IMR-90 (cell line): ENCODE measurements around the gene ACP4. TPM values are rescaled to one million over a fixed set of nuclear protein-coding genes. Genes with fewer than 3 reads are reported as not detected.

Experiments used
- ATAC-seq: fragments of 200-7000 bp; cut with Tn5 transposase; 2 replicates; pipeline ENCODE4 v1.9.1; 2020; ENCODE audit warnings: low read depth, mild to moderate bottlenecking, moderate library complexity
- BruUV-seq: library from RNA; stranded (reverse); fragments of 400-500 nt; replicated peaks from 2 replicates; lab custom pipeline; 2021; lab: Mats Ljungman, UMichigan
- CTCF ChIA-PET: fragments of 300-600 bp; formaldehyde crosslinking; extraction: SDS; loops from one replicate; lab custom pipeline; 2021; ENCODE audit warnings: antibody characterized with exemption; lab: Yijun Ruan, JAX
- POLR2A ChIA-PET: fragments of 300-600 bp; sonication (Branson Sonifier 250); formaldehyde crosslinking; loops from one replicate; lab custom pipeline; 2022; ENCODE audit warnings: antibody characterized with exemption; ENCODE audit not compliant: unreplicated experiment; lab: Charles Lee
- DNase-seq: peaks from one replicate; pipeline ENCODE4 v3.0.0; 2013
- H2AFZ ChIP-seq: replicated peaks from 2 replicates; pipeline ENCODE3; 2013; ENCODE audit warnings: low read length, mild to moderate bottlenecking; ENCODE audit not compliant: poor library complexity
- H2AK5ac ChIP-seq: 2 replicates; pipeline ENCODE4 v1.6.1; 2013; ENCODE audit warnings: low read depth, low read length, inconsistent platforms
- H2AK9ac ChIP-seq: replicated peaks from 2 replicates; pipeline ENCODE3; 2013; ENCODE audit warnings: mild to moderate bottlenecking, low read depth, low read length, moderate library complexity; ENCODE audit not compliant: poor library complexity
- H2BK120ac ChIP-seq: 2 replicates; pipeline ENCODE4 v1.6.1; 2013; ENCODE audit warnings: low read depth, low read length, inconsistent platforms
- H2BK15ac ChIP-seq: 3 replicates; pipeline ENCODE4 v1.6.1; 2013; ENCODE audit warnings: low read depth, low read length, inconsistent platforms
- H2BK20ac ChIP-seq: 2 replicates; pipeline ENCODE4 v1.6.1; 2013; ENCODE audit warnings: low read depth, mild to moderate bottlenecking, inconsistent platforms, low read length, moderate library complexity
- H2BK5ac ChIP-seq: 2 replicates; pipeline ENCODE4 v1.6.1; 2013; ENCODE audit warnings: mild to moderate bottlenecking, low read depth, low read length, inconsistent platforms; ENCODE audit not compliant: poor library complexity, severe bottlenecking
- H3K14ac ChIP-seq: replicated peaks from 2 replicates; pipeline ENCODE4 v1.6.1; 2013; ENCODE audit warnings: low read depth, low read length, inconsistent platforms
- H3K18ac ChIP-seq: 2 replicates; pipeline ENCODE4 v1.6.1; 2013; ENCODE audit warnings: low read depth, low read length, control low read depth
- H3K23ac ChIP-seq: 2 replicates; pipeline ENCODE4 v1.6.1; 2013; ENCODE audit warnings: low read depth, low read length, inconsistent platforms
- H3K27ac ChIP-seq: 2 replicates; pipeline ENCODE4 v1.5.1; 2013; ENCODE audit warnings: mild to moderate bottlenecking, control low read depth, low read length; ENCODE audit not compliant: insufficient read depth
- H3K27me3 ChIP-seq: 2 replicates; pipeline ENCODE4 v1.6.1; 2013; ENCODE audit warnings: low read length; ENCODE audit not compliant: control insufficient read depth, insufficient read depth
- H3K36me3 ChIP-seq: 2 replicates; pipeline ENCODE4 v1.6.1; 2013; ENCODE audit warnings: low read length, mixed read lengths; ENCODE audit not compliant: control insufficient read depth, insufficient read depth
- H3K4ac ChIP-seq: 2 replicates; pipeline ENCODE4 v1.6.1; 2013; ENCODE audit warnings: low read depth, low read length, inconsistent platforms
- H3K4me1 ChIP-seq: 2 replicates; pipeline ENCODE4 v1.6.1; 2013; ENCODE audit warnings: low read length, mixed read lengths; ENCODE audit not compliant: control insufficient read depth, insufficient read depth
- H3K4me2 ChIP-seq: 2 replicates; pipeline ENCODE4 v1.6.1; 2013; ENCODE audit warnings: low read depth, mild to moderate bottlenecking, control low read depth, low read length, moderate library complexity
- H3K4me3 ChIP-seq: 2 replicates; pipeline ENCODE4 v1.5.1; 2013; ENCODE audit warnings: low read depth, mild to moderate bottlenecking, control low read depth, low read length, moderate library complexity; ENCODE audit not compliant: insufficient read depth
- H3K56ac ChIP-seq: 2 replicates; pipeline ENCODE4 v1.6.1; 2013; ENCODE audit warnings: low read length, inconsistent platforms; ENCODE audit not compliant: insufficient read depth; ENCODE audit errors: extremely low read depth
- H3K79me1 ChIP-seq, 2 experiments: 2 replicates each; pipeline ENCODE4 v1.6.1; 2013; ENCODE audit warnings: low read length in 2 of 2, inconsistent platforms in 1 of 2, low read depth in 1 of 2
- H3K9ac ChIP-seq: 2 replicates; pipeline ENCODE4 v1.6.1; 2013; ENCODE audit warnings: low read depth, low read length, control low read depth
- H3K9me1 ChIP-seq: 2 replicates; pipeline ENCODE4 v1.6.1; 2013; ENCODE audit warnings: low read length, inconsistent platforms; ENCODE audit not compliant: insufficient read depth
- H3K9me3 ChIP-seq: 2 replicates; pipeline ENCODE4 v1.6.1; 2013; ENCODE audit warnings: low read length; ENCODE audit not compliant: control insufficient read depth, insufficient read depth
- H4K20me1 ChIP-seq: 2 replicates; pipeline ENCODE4 v1.6.1; 2013; ENCODE audit warnings: low read length, inconsistent platforms; ENCODE audit not compliant: insufficient read depth
- H4K5ac ChIP-seq: 2 replicates; pipeline ENCODE4 v1.6.1; 2013; ENCODE audit warnings: mild to moderate bottlenecking, low read depth, low read length, control low read depth
- H4K8ac ChIP-seq, 2 experiments: 2 replicates each; pipeline ENCODE4 v1.6.1; 2013; ENCODE audit warnings: low read depth in 2 of 2, low read length in 2 of 2, control low read depth in 1 of 2, inconsistent platforms in 1 of 2
- H4K91ac ChIP-seq: 2 replicates; pipeline ENCODE4 v1.6.1; 2013; ENCODE audit warnings: low read depth, low read length, inconsistent platforms; ENCODE audit not compliant: insufficient read depth
- BHLHE40 ChIP-seq: fragments of 150-350 bp; IDR thresholded peaks from 2 replicates; pipeline ENCODE4 v1.6.1; 2016; ENCODE audit warnings: mild to moderate bottlenecking, low read depth, low read length
- CEBPB ChIP-seq: IDR thresholded peaks from 2 replicates; pipeline ENCODE4 v1.6.1; 2012; ENCODE audit warnings: low read depth, low read length, improper control_type of control experiment
- CHD1 ChIP-seq: IDR thresholded peaks from 2 replicates; pipeline ENCODE4 v1.6.1; 2012; ENCODE audit warnings: low read depth, low read length, improper control_type of control experiment
- ELK1 ChIP-seq: fragments of 150-350 bp; IDR thresholded peaks from 2 replicates; pipeline ENCODE4 v1.6.1; 2016; ENCODE audit warnings: low read depth, mild to moderate bottlenecking, low read length, moderate library complexity, borderline replicate concordance
- MAFK ChIP-seq: IDR thresholded peaks from 2 replicates; pipeline ENCODE4 v1.6.1; 2012; ENCODE audit warnings: low read depth, low read length, improper control_type of control experiment
- MAZ ChIP-seq: IDR thresholded peaks from 2 replicates; pipeline ENCODE4 v1.6.1; 2012; ENCODE audit warnings: low read depth, mild to moderate bottlenecking, low read length, improper control_type of control experiment, moderate library complexity, borderline replicate concordance
- NFE2L2 ChIP-seq: fragments of 150-350 bp; IDR thresholded peaks from 2 replicates; pipeline ENCODE4 v1.6.1; 2016; ENCODE audit warnings: low read depth, mild to moderate bottlenecking, low read length
- POLR2A ChIP-seq: IDR thresholded peaks from 2 replicates; pipeline ENCODE4 v1.6.1; 2012; ENCODE audit warnings: mild to moderate bottlenecking, low read depth, low read length
- RCOR1 ChIP-seq: IDR thresholded peaks from 2 replicates; pipeline ENCODE4 v1.6.1; 2012; ENCODE audit warnings: mild to moderate bottlenecking, low read length, improper control_type of control experiment; ENCODE audit not compliant: insufficient replicate concordance
- WGBS, 2 experiments: methylation state at CpG; one replicate each; pipeline versions ENCODE4 v1.1.5 to v1.1.7; 2013; ENCODE audit warnings: missing lambda C conversion rate in 2 of 2; ENCODE audit not compliant: insufficient read length in 1 of 2; ENCODE audit errors: extremely low coverage in 2 of 2; 5-methylcytosine and 5-hydroxymethylcytosine counted together
- dilution Hi-C: fragments of 300-500 bp; cut with HindIII; formaldehyde crosslinking; loops from one replicate; pipeline ENCODE4 v1.14.3; 2018; ENCODE audit warnings: low sequenced_read_pairs; ENCODE audit not compliant: unreplicated experiment
- in situ Hi-C: fragments of 300-500 bp; cut with MboI; formaldehyde crosslinking; loops from 3 replicates; pipeline ENCODE4 v1.14.3; 2019; ENCODE audit warnings: low sequenced_read_pairs, inconsistent platforms, mixed read lengths
- intact Hi-C: fragments of 100-400 bp; cut with micrococcal nuclease; formaldehyde crosslinking; loops from 2 replicates; pipeline ENCODE4 v1.10.0; 2022
- polyA plus RNA-seq, 3 experiments: library from polyadenylated mRNA; depleted of rRNA; stranded (reverse); fragments of >200 nt; gene quantifications; 2 replicates each; pipeline ENCODE4 v1.2.3, GENCODE V29; 2012; ENCODE audit warnings: low replicate concordance in 1 of 3
- total RNA-seq: library from RNA; depleted of rRNA; stranded (reverse); fragments of >200 nt; gene quantifications from 2 replicates; pipeline ENCODE4 v1.2.3, GENCODE V29; 2012
- TF ChIP-seq, protein P1 (sequence below): conservative IDR thresholded peaks from 2 replicates; pipeline ENCODE4 v1.5.1; 2012; ENCODE audit warnings: mild to moderate bottlenecking, low read depth, low read length, improper control_type of control experiment
- TF ChIP-seq, protein P2 (sequence below): fragments of 150-350 bp; IDR thresholded peaks from 2 replicates; pipeline ENCODE4 v1.6.1; 2017; ENCODE audit warnings: mild to moderate bottlenecking, antibody characterized with exemption, low read length, low read depth

Gene ACP4
- total and polyA plus RNA-seq, 2 of the 4 experiments (the other 2 are of a cell fraction): not detected

GRCh38 chr19:50796634-50797428 lies 6.6 kb downstream of the ACP4 start:
- H2AK9ac ChIP-seq: peak overlapping the region; percentile 28

More at GRCh38 chr19:50796634-50797428, 6.6 kb downstream of the ACP4 start:
- H3K4me1 ChIP-seq: no peaks in the 10 kb centered on the region
- no peak overlapping the region for H2BK120ac ChIP-seq
- H3K4me3 ChIP-seq: no peak overlapping the region
- H3K9ac ChIP-seq: no peak overlapping the region
- intact Hi-C loops: no loop called here
- no TSS peak for BruUV-seq
- in situ Hi-C loops: no loop called here
- no peak overlapping the region for H3K56ac ChIP-seq
- no peaks in the 10 kb centered on the region for H3K9me3 ChIP-seq
- no peak overlapping the region for H4K8ac ChIP-seq
- TF ChIP-seq POLR2A (no peak), CHD1 (no peak), MAFK (no peak), RCOR1 (no peak), CEBPB (no peak), NFE2L2 (no peak), MAZ (no peak), BHLHE40 (no peak), ELK1 (no peak)
- TF ChIP-seq, protein P1, sequence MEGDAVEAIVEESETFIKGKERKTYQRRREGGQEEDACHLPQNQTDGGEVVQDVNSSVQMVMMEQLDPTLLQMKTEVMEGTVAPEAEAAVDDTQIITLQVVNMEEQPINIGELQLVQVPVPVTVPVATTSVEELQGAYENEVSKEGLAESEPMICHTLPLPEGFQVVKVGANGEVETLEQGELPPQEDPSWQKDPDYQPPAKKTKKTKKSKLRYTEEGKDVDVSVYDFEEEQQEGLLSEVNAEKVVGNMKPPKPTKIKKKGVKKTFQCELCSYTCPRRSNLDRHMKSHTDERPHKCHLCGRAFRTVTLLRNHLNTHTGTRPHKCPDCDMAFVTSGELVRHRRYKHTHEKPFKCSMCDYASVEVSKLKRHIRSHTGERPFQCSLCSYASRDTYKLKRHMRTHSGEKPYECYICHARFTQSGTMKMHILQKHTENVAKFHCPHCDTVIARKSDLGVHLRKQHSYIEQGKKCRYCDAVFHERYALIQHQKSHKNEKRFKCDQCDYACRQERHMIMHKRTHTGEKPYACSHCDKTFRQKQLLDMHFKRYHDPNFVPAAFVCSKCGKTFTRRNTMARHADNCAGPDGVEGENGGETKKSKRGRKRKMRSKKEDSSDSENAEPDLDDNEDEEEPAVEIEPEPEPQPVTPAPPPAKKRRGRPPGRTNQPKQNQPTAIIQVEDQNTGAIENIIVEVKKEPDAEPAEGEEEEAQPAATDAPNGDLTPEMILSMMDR: no peak
- TF ChIP-seq, protein P2, sequence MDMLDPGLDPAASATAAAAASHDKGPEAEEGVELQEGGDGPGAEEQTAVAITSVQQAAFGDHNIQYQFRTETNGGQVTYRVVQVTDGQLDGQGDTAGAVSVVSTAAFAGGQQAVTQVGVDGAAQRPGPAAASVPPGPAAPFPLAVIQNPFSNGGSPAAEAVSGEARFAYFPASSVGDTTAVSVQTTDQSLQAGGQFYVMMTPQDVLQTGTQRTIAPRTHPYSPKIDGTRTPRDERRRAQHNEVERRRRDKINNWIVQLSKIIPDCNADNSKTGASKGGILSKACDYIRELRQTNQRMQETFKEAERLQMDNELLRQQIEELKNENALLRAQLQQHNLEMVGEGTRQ: no peak
- H2BK5ac ChIP-seq: no peak overlapping the region
- POLR2A ChIA-PET: no interaction called here
- H2BK15ac ChIP-seq: no peak overlapping the region
- ATAC-seq: no peak
- H3K14ac ChIP-seq: no peak overlapping the region
- H4K91ac ChIP-seq: no peak overlapping the region
- 90% methylated on average over 5 of the region's 8 CpGs; no CpG with 5 or more reads in 1 of the 2 experiments for whole genome bisulfite sequencing, 2 experiments
- peaks cover 61% of the 10 kb centered on the region for H4K20me1 ChIP-seq
- CTCF ChIA-PET: no interaction called here
- no peak overlapping the region for H3K4me2 ChIP-seq
- H3K27me3 ChIP-seq: no peaks in the 10 kb centered on the region
- no peak overlapping the region for H3K23ac ChIP-seq
- H2BK20ac ChIP-seq: no peak overlapping the region
- H2AFZ ChIP-seq: no peak overlapping the region
- no peak overlapping the region for H2AK5ac ChIP-seq
- dilution Hi-C loops: no loop called here
- H4K5ac ChIP-seq: no peak overlapping the region
- H3K36me3 ChIP-seq: peaks cover 34% of the 10 kb centered on the region
- H3K4ac ChIP-seq: no peak overlapping the region
- H3K79me1 ChIP-seq: peaks cover 13 to 18% of the 10 kb centered on the region in 2 experiments; a peak in 3 of 4 replicates
- DNase-seq: no peak
- peaks cover 7% of the 10 kb centered on the region for H3K9me1 ChIP-seq
- H3K18ac ChIP-seq: no peak overlapping the region
- no peak overlapping the region for H3K27ac ChIP-seq
